DMS 273 (cell line): ENCODE data around the gene CILP.
"Not testable (repeated sequence)": the region's sequence is repeated elsewhere in the genome, so short reads cannot be mapped to it uniquely, and the experiment has no call there.

Experiments used
- DNase-seq: peaks from one replicate; lab custom pipeline; 2025; ENCODE audit not compliant: unreplicated experiment; lab: John Stamatoyannopoulos, UW

CILP gene

GRCh38 chr15:65226901-65227300 lies 15.6 kb upstream of the CILP start:
- DNase-seq = not testable (repeated sequence)

GRCh38 chr15:65226221-65226620 lies 14.9 kb upstream of the CILP start:
- DNase-seq = no peak

- DNase-seq = no peak
Measured at GRCh38 chr15:65223996-65224395, 12.7 kb upstream of the CILP start.

- no peak for DNase-seq
Measured at GRCh38 chr15:65222891-65223290, 11.6 kb upstream of the CILP start.

- no peak for DNase-seq
Measured at GRCh38 chr15:65221697-65222096, 10.4 kb upstream of the CILP start.

- no peak for DNase-seq
Measured at GRCh38 chr15:65219137-65219536, 7.9 kb upstream of the CILP start.

- peak; percentile 3 for DNase-seq
Measured at GRCh38 chr15:65217526-65218482, 6.5 kb upstream of the CILP start.

GRCh38 chr15:65215496-65215895 lies 4.2 kb upstream of the CILP start:
- DNase-seq = no peak

GRCh38 chr15:65214010-65214409 lies 2.7 kb upstream of the CILP start:
- no peak for DNase-seq

- no peak for DNase-seq
Measured at GRCh38 chr15:65213241-65213640, 2.0 kb upstream of the CILP start.

- DNase-seq = peak; percentile 42
Measured at GRCh38 chr15:65212097-65212496, 824 bp upstream of the CILP start.

- DNase-seq = peak; percentile 81
Measured at GRCh38 chr15:65211482-65211982, 259 bp upstream of the CILP start.

- no peak for DNase-seq
Measured at GRCh38 chr15:65209701-65210643, 1.3 kb downstream of the CILP start.

GRCh38 chr15:65208647-65209046 lies 2.6 kb downstream of the CILP start:
- peak; percentile 46 for DNase-seq

GRCh38 chr15:65207280-65207840 lies 3.9 kb downstream of the CILP start:
- DNase-seq = no peak

- DNase-seq = no peak
Measured at GRCh38 chr15:65206750-65207149, 4.5 kb downstream of the CILP start.

GRCh38 chr15:65204931-65205660 lies 6.2 kb downstream of the CILP start:
- DNase-seq = no peak

GRCh38 chr15:65204236-65204930 lies 6.9 kb downstream of the CILP start:
- DNase-seq = no peak

GRCh38 chr15:65201918-65202317 lies 9.4 kb downstream of the CILP start:
- no peak for DNase-seq

- no peak for DNase-seq
Measured at GRCh38 chr15:65198571-65198970, 12.7 kb downstream of the CILP start.
